Tibial nerve (tissue), 3 donors: ENCODE results near the gene ADORA1.

Experiments used
- CTCF ChIP-seq, 5 experiments: fragments of 200-600 bp in 3 of 5; fragments of 450-650 bp in 2 of 5; sonication (generic) in 3 of 5; IDR thresholded peaks; one replicate each; pipeline ENCODE4 v1.5.1; 2016 to 2019; ENCODE audit warnings: antibody characterized with exemption in 5 of 5, mild to moderate bottlenecking in 3 of 5, moderate library complexity in 2 of 5
- POLR2A ChIP-seq, 2 donors: fragments of 450-650 bp; IDR thresholded peaks; one replicate each; pipeline ENCODE4 v1.6.1; 2017; ENCODE audit warnings: antibody characterized with exemption in 2 of 2, mild to moderate bottlenecking in 2 of 2, moderate library complexity in 2 of 2

- TF ChIP-seq CTCF (IDR thresholded peaks at IDR 0.05), result no peak
- no peak for TF ChIP-seq POLR2A (IDR thresholded peaks at IDR 0.05)
Measured at GRCh38 chr1:203136409-203137042, 9.0 kb downstream of the ADORA1 start.
